HG03565 (cell line): ENCODE results near the gene RSPO3.

Source experiments
- ATAC-seq: cut with Tn5 transposase; IDR thresholded peaks from one replicate; pipeline ENCODE4 v1.9.1; 2021; ENCODE audit warnings: mild to moderate bottlenecking, moderate library complexity; ENCODE audit not compliant: unreplicated experiment

The RSPO3 gene

DNA sequence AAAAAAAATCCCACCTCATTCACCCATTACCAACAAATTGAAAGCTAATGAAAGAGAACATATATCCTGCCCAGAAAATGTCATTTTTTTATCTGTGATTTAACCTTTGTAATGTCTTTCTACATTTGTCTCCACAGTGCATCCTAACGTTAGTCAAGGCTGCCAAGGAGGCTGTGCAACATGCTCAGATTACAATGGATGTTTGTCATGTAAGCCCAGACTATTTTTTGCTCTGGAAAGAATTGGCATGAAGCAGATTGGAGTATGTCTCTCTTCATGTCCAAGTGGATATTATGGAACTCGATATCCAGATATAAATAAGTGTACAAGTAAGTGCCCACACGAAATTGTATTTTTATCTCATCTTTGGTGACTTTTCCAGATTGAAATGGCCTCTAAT lies 30.0 kb downstream of the RSPO3 start:
- ATAC-seq: no peak

DNA sequence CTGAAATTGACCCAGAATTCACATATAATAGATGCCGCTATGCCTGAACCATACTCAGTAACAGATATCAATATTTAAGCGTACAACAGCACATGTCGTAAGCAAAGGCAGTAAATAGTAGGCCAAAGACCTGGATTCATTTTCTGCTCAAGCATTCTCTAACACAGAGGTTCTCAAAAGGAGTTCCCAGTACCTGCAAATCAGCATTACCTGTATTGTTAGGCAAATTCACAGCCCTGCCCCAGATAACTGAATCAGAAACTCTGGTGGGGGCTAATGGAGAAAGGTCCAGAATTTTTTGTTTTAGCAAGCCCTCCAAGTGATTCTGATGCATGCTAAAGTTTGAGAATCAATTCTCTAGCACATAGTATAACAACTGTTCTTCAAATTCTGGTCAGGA lies 36.0 kb downstream of the RSPO3 start:
- no peak for ATAC-seq

DNA sequence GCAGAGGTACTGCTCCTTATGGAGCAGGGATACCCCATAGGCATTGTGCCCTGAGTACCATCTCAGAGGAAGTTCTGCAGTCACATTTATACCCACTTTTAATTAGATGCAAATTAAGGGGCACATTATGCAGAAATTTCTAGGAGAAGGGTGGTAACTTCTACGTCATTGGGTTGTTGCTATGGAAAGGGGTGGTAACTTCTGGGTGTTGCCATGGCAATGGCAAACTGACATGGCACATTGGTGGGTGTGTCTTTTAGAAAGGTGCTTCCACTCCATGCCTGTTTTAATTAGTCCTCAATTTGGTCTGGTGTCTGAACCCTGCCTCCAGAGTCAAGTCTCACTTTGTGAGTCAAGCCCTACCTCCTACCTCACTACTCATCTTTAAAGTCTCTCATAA lies 42.0 kb downstream of the RSPO3 start:
- no peak for ATAC-seq

DNA sequence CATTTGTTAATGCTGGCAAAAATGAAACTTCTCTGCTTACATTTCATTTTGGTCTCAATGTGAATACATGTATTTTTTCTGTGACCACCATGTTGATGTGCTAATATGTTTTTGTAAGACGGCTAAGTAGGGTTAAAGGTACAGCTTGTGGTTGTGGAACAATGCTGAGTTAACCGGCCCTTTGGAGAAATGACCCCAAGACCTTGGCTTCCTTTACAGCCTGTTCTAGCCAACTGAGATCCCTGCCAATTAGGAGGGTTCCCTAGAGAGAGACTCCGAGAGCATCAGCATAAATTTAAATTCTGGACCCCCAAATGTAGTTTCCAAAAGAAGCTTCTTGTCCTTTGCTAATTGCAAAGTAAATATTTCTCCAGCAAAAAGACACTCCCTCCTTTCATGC lies 44.4 kb downstream of the RSPO3 start:
- no peak for ATAC-seq

DNA sequence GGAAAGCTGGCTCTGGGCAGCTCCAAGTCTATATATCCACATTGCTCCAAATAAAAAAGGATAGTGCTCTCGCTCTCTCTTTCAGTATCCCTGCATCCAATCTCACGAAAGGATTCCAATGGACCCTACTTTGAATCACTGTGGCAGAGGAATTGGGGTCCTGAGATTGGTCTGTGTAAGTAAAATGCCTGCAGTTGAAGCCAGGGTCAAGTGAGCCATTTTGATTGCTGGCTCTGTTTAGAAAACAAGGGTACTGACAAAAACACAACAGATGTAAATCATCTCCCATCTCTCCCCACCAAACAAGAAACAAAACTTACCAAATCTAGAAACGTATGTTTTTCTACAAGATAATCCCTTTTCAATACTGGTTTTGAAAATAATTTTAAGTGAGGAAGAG lies 45.6 kb downstream of the RSPO3 start:
- no peak for ATAC-seq

DNA sequence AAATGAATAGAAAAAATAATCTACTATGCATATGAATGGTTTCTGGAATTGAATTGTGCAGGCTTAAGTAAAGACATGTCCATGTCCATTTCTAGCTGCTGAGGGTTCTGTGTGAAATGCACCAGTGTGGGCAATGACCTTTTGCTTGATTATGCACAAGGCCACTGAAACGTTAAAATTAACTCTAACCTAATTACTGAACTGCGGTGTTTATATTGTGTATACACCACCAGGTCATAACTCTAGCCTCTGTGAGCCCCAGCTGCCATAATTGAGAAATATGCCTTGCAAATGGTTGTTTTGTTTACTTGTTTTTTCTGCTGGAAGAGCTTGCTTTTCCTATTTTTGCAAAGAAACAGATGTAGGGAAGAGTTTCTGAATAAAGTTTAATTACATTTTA lies 46.1 kb downstream of the RSPO3 start:
- ATAC-seq: no peak

DNA sequence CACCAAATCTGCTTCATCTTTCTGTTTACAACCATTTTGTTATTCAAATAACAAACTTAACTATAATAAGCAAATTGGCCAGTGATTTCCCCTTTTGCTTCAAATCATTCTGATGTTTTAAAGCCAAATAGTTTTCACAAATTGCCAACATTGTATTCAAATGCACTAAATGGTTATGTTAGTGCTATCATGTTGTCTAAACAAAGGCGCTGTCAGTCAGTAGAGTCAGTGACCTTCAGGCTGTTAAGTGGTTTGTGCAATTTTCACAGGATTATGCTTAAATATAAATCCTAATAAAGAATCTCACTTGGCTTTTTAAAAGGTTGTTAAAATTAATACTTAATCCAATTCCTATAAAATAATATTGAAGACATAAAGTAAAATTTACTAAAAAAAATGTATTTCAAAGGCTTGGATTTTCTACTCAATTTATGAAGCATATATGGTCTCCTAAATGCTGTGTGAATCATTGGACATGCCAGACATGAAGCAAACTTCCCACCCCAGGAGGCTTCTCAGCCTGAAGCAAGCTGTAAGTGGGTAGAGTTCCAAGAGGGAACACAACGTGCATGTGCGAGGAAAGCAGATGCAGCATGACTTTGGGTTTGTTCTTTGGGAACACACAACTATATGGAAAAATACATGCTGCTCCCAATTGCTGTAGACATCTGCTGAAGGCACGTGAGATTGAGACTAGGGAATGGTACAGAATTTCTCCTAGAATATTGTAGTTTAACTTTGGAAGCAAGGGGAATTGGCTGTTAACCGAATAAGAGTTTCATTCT lies 54.9 kb downstream of the RSPO3 start:
- no peak for ATAC-seq

DNA sequence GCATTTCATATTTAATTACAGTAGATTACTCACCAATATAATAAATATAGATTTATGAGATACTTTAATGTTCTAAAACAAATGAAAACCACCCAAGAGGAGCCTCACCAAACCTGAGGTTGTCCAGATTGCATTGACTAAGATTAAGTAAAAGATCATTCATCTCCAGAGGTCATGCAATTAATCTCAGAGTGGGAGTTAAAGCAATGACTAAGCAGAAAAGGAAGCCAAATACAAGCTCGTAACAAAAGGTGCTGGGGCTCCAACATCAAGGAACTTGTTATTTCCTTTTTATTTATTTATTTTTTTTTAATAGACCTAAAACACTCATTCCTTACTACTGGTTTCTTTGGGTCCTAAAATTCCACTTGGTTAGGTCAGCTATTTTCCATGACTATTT lies 57.7 kb downstream of the RSPO3 start:
- ATAC-seq: no peak

DNA sequence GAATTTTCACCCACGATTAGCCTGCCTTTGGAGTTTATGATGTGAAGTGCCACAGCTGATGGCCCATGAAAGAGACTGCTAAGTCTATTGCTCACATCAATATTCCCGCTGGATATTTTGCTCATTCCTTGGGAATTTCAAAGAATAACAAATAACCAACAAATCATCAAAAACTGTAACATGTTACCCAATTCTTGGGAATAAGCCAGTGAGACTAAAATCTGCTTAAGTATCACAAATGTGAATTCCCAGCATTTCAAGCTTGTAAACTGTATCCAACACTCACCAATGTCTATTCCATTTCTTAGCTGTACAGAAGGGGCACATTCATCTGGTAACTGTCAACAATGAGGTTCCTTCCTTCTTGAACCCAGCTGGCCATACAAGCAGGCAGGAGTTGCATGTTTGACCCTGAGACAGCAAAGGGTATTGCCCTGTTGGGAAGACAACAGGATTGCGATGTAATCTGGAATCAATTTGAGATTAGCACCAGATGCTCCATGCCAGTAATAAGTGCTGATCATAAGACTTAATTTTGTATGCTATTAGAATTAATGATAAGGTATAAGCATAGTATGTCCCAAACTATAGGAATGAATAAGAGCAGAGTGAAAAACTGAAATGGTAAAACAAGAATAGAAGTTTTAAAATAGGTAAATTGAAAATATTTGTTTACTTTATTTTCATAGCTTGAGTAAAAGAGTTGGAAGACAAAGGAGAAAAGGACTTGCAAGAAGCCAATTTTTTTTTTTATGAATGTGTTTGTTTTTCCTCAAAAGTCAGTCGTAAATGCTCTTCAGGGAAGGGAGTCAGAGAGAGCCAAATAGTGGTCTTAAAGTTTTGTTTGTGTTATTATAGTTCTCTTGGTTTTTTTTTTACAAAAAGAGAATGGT lies 58.8 kb downstream of the RSPO3 start:
- ATAC-seq: no peak

DNA sequence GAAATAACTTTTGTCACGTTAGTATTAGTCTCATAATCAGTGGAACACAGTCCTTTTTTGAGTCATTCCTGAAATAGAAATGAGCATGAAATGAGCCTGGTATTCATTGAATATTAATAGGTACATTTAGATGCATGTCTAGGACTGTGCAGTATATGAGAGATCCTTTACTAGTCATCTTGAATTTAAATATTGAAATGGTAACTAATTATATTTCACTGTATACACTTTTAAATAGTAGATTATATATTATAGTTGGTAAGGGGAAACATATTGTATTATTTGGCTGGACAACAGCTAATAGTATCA lies 59.4 kb downstream of the RSPO3 start:
- ATAC-seq: no peak

DNA sequence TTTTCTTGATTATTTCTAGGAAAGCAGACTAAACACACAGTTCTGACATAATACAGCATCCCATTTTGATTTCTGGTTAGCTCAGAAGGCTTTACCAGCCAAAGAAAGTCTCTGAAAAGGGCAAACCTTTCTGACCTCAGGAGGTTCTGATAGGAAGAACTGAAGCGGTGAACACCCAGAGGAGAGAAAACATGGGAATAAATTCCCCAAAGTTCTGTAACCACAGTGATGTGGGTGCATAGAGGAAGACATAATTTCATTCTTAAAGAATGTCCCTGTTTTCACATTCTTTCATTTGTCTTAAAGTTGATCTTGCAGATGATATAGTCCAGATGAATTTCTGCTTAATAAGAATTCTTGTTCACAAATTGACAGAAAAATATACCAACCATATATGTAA lies 60.3 kb downstream of the RSPO3 start:
- ATAC-seq: no peak

DNA sequence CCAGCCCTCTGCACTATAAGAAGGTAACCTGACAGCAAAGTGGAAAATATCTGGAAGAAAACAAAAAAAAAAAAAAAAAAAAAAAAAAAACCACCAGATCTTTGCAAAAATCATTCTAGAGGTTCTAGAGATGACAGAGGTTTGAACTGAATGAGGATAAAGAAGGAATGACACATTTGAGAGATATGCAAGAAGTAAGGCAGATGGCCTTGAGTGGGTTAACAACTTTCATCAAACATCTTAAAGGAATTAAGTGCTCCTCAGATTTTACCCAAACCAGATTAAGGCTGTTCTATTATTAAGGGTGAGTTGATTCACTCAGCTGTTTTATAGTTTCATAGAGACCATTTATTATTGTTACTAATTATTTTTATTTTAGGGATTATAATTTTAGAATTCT lies 62.0 kb downstream of the RSPO3 start:
- ATAC-seq: no peak

DNA sequence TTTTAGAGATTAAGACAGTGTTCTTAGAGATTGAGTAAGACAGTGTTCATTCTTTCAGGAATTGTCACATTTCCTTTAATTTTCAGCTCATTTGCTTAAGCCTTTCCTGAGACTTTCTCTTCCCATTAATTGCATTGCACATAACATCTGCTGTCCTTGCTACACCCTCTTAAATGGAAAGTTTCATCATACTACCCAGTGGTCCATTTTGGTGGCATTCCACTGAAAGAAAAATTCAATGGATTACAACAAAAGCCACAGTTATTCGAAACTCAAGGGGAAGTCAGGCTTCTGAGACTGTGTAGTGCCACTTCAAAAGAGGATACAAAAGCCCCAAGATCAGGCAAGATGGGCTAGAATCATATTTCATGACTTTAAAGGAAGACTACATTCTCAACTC lies 64.0 kb downstream of the RSPO3 start:
- ATAC-seq: no peak

DNA sequence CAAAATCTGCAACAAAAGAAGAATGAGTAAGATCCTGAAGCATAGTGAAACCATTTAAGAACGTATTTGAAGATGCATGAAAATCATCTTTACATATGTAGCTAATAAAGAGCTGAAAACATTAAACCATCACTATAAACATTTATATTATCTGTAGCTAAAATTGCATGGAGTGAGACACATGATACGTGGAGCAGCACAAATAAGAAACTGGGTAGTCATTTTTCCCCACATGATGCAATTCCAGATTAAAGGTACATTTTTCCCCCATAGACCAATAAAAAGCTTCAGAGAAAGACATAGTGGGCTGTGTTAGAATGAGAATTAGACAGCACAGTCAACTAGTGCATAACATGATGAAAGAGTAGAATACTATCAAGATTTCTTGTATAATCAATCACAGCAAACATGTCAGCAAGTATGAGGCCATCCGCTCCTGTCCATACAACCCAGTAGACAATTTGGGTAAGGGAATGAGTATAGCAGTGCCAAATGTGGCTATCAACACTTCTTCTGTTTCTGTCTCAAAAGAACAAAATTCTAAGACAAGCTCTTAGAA lies 67.0 kb downstream of the RSPO3 start:
- no peak for ATAC-seq

DNA sequence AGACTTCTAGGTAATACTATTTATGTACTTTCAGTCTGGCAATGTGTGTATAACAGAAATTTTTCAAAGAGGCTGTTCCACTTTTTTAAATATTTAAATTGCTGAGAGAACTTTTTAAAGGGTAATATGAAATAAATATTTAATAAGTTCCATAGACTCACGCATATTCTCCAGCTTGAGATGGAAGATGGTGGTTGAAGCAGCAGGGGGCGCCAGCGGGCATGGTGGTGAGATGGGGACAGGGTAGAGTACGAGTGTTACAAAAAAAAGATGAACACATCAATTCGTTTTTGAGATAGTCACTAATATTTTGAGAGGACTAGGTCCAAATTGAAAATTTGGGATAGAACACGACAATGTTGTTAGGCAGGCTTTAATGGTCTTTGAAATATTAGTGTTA lies 68.4 kb downstream of the RSPO3 start:
- ATAC-seq: peak; percentile 46

DNA sequence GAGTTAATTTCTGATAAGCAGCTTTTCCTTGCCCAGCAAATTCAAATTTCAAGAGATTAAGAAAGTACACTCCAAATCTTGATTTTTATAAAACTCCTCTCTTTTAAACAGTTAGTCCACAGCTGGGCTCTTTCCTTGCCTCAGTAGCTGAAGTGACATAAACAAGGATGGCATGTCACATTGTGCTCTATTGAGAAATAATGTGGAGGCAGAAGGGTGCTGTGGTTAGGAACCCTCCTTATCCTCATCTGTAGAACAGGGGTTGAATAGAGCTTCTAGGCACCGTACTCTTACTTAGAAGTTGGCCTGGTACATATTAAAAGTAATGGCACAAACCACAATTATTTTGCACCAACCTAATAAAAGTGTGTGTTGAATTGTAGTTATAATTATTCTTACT lies 70.3 kb downstream of the RSPO3 start:
- no peak for ATAC-seq

DNA sequence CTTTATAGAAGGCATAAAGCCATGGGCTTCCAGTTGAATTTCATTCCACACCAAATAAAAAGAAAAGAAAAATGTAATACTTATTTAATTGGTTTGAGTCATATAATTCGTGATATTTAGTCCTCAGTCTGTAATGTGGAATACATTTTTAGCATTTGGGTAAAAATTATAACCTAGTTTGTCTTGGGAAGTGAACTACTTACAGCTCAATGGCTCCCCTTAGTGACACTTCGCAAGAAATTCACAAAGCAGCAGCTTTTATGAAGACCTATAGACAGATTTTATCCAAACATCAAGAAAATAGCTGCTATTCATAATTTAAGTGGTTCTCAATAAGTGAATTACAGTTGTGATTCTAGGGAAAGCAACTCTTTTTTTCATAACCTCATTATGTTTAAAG lies 72.1 kb downstream of the RSPO3 start:
- ATAC-seq: peak; percentile 45

DNA sequence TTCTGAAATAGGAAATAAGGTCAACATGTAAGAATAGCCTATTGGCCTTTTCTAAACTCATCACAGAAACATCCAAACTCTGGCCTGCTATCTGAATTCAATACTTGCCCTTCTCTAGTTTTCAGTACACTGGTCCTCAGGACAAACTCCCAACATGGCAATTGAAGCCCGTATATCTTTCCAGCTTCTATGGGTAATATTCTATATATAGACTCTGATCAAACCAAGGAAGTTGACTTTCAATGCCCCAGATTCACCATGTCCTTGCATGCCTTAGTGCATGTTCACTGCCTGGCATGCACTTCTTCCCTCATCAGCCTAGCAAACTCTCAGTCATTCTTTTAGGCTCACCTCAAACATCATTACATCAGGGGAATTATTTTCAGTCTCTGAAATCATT lies 73.2 kb downstream of the RSPO3 start:
- ATAC-seq: no peak

DNA sequence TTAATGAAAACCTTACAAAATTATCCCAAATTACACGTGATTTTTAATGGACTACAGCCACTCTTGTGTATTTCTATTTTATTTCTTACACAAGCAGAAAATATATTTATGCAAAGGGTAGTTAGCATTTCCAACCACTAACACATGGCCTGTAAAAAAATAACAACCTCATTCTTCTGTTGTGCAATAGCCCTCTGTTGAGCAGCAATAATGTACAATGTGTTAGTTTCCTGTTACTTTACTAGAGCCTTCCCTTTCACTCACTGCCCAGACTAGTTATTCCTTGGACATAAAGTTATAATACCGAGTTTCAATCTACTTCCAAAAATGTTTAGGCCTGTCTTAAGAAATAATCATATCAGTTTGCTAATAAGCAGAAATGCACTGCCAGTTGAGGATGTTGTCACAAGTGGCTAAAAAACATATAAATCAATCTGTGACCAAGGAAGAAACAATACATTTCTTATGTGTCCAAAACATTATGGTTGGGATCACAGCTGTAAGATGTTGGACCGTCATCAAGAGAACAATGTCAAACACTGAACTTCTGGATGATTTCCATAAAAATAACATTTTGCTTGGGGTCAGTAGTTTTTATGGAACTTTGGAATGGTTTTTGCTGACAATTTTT lies 74.6 kb downstream of the RSPO3 start:
- no peak for ATAC-seq

DNA sequence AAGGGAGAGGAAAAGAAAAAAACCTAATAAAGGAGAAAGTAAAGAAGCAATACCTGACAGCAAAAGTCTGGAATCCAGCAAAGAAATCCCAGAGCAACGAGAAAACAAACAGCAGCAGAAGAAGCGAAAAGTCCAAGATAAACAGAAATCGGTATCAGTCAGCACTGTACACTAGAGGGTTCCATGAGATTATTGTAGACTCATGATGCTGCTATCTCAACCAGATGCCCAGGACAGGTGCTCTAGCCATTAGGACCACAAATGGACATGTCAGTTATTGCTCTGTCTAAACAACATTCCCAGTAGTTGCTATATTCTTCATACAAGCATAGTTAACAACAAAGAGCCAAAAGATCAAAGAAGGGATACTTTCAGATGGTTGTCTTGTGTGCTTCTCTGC lies 77.4 kb downstream of the RSPO3 start:
- no peak for ATAC-seq

DNA sequence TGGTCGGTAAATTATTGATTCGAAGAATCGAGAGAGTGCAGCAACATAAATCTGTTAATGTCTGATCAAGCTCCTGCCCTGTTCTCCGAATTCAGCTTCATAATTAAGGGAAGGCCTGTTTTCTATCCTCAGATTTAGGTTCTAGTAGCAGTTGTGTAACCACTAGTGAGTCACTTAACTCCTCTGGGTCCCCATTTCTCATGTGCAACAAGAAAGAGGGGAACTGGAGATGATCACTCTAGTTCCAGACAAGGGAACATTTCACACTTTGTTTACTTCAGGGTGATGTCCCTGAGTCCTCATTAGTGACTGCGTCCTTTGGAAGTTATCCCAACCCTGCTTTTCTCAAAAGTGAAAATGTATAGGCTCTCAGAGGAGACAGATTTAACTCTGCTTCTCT lies 80.1 kb downstream of the RSPO3 start:
- ATAC-seq: no peak

DNA sequence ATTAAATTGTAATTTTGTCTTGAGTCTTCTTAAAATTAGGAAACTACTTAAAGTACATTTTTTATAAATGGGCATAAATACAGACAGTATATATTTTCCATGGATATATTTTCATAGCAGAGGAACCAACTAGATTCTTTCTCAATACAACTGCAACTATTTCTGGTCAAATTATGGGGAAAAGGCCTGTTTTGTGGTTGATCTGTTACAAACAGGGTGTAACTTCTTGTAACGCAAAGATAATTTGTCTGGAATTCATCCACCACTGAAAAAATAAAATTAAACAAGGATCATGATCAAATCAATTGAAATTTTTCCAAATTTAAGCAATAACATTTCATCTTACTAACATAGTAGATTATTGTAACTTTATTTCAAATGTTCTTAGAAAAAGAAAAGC lies 81.0 kb downstream of the RSPO3 start:
- ATAC-seq: no peak
